ENCODE measurements around the gene DRAXIN.

Gene DRAXIN

GRCh38 chr1:11654939-11655808, 36.3 kb upstream of the DRAXIN start:
- DNase-seq (ENCODE audit: insufficient read length, low spot score), result peak; percentile 57
- FAIRE-seq, result peak; percentile 5
- no peak for TF ChIP-seq PAX5 (IDR thresholded peaks at IDR 0.05; ENCODE audit: insufficient read depth, low read length, severe bottlenecking)
- no peak for TF ChIP-seq TAF1 (IDR thresholded peaks at IDR 0.05; ENCODE audit: low read depth, low read length)
- no peak for TF ChIP-seq POU2F2 (IDR thresholded peaks at IDR 0.05; ENCODE audit: low read depth, low read length)
- no peak for TF ChIP-seq POLR2AphosphoS5 (IDR thresholded peaks at IDR 0.05; ENCODE audit: low read depth, low read length)
- TF ChIP-seq SPI1 (IDR thresholded peaks at IDR 0.05; ENCODE audit: low read depth, low read length), result no peak
- no peak for TF ChIP-seq POLR2A (IDR thresholded peaks at IDR 0.05; ENCODE audit: low read depth, low read length)

GRCh38 chr1:11657654-11658053, 33.9 kb upstream of the DRAXIN start:
- TF ChIP-seq POU2F2 (IDR thresholded peaks at IDR 0.05; ENCODE audit: low read depth, low read length) (no peak), TAF1 (IDR thresholded peaks at IDR 0.05; ENCODE audit: low read depth, low read length) (no peak), SPI1 (IDR thresholded peaks at IDR 0.05; ENCODE audit: low read depth, low read length) (no peak), POLR2AphosphoS5 (IDR thresholded peaks at IDR 0.05; ENCODE audit: low read depth, low read length) (no peak), PAX5 (IDR thresholded peaks at IDR 0.05; ENCODE audit: insufficient read depth, low read length, severe bottlenecking) (no peak), POLR2A (IDR thresholded peaks at IDR 0.05; ENCODE audit: low read depth, low read length) (no peak)
- no peak for DNase-seq (ENCODE audit: insufficient read length, low spot score)
- no peak for FAIRE-seq

- no peak for DNase-seq (ENCODE audit: insufficient read length, low spot score)
- FAIRE-seq, result no peak
- no peak for TF ChIP-seq SPI1 (IDR thresholded peaks at IDR 0.05; ENCODE audit: low read depth, low read length)
- TF ChIP-seq POLR2AphosphoS5 (IDR thresholded peaks at IDR 0.05; ENCODE audit: low read depth, low read length), result no peak
- TF ChIP-seq POLR2A (IDR thresholded peaks at IDR 0.05; ENCODE audit: low read depth, low read length), result no peak
- TF ChIP-seq PAX5 (IDR thresholded peaks at IDR 0.05; ENCODE audit: insufficient read depth, low read length, severe bottlenecking), result no peak
- no peak for TF ChIP-seq POU2F2 (IDR thresholded peaks at IDR 0.05; ENCODE audit: low read depth, low read length)
- TF ChIP-seq TAF1 (IDR thresholded peaks at IDR 0.05; ENCODE audit: low read depth, low read length), result no peak
Observed at GRCh38 chr1:11658542-11658941, 33.0 kb upstream of the DRAXIN start.

- TF ChIP-seq SPI1 (IDR thresholded peaks at IDR 0.05; ENCODE audit: low read depth, low read length) (no peak), TAF1 (IDR thresholded peaks at IDR 0.05; ENCODE audit: low read depth, low read length) (no peak), PAX5 (IDR thresholded peaks at IDR 0.05; ENCODE audit: insufficient read depth, low read length, severe bottlenecking) (no peak), POLR2A (IDR thresholded peaks at IDR 0.05; ENCODE audit: low read depth, low read length) (no peak), POU2F2 (IDR thresholded peaks at IDR 0.05; ENCODE audit: low read depth, low read length) (no peak), POLR2AphosphoS5 (IDR thresholded peaks at IDR 0.05; ENCODE audit: low read depth, low read length) (no peak)
- no peak for FAIRE-seq
Observed at GRCh38 chr1:11659748-11660147, 31.8 kb upstream of the DRAXIN start.

GRCh38 chr1:11661103-11661502, 30.4 kb upstream of the DRAXIN start:
- FAIRE-seq (no peak), DNase-seq (ENCODE audit: insufficient read length, low spot score) (no peak)
- no peak for TF ChIP-seq POU2F2 (IDR thresholded peaks at IDR 0.05; ENCODE audit: low read depth, low read length)
- no peak for TF ChIP-seq PAX5 (IDR thresholded peaks at IDR 0.05; ENCODE audit: insufficient read depth, low read length, severe bottlenecking)
- no peak for TF ChIP-seq SPI1 (IDR thresholded peaks at IDR 0.05; ENCODE audit: low read depth, low read length)
- TF ChIP-seq TAF1 (IDR thresholded peaks at IDR 0.05; ENCODE audit: low read depth, low read length), result no peak
- no peak for TF ChIP-seq POLR2AphosphoS5 (IDR thresholded peaks at IDR 0.05; ENCODE audit: low read depth, low read length)
- no peak for TF ChIP-seq POLR2A (IDR thresholded peaks at IDR 0.05; ENCODE audit: low read depth, low read length)

More at GRCh38 chr1:11659748-11660147, 31.8 kb upstream of the DRAXIN start:
- no peak for DNase-seq (ENCODE audit: insufficient read length, low spot score)

GRCh38 chr1:11664336-11665065, 27.0 kb upstream of the DRAXIN start:
- FAIRE-seq (peak; percentile 73), DNase-seq (ENCODE audit: insufficient read length, low spot score) (peak; percentile 69)
- TF ChIP-seq PAX5 (IDR thresholded peaks at IDR 0.05; ENCODE audit: insufficient read depth, low read length, severe bottlenecking) (no peak), POLR2AphosphoS5 (IDR thresholded peaks at IDR 0.05; ENCODE audit: low read depth, low read length) (no peak), TAF1 (IDR thresholded peaks at IDR 0.05; ENCODE audit: low read depth, low read length) (no peak), SPI1 (IDR thresholded peaks at IDR 0.05; ENCODE audit: low read depth, low read length) (no peak), POLR2A (IDR thresholded peaks at IDR 0.05; ENCODE audit: low read depth, low read length) (no peak), POU2F2 (IDR thresholded peaks at IDR 0.05; ENCODE audit: low read depth, low read length) (no peak)

- TF ChIP-seq TAF1 (IDR thresholded peaks at IDR 0.05; ENCODE audit: low read depth, low read length) (no peak), SPI1 (IDR thresholded peaks at IDR 0.05; ENCODE audit: low read depth, low read length) (no peak), POLR2AphosphoS5 (IDR thresholded peaks at IDR 0.05; ENCODE audit: low read depth, low read length) (no peak), POU2F2 (IDR thresholded peaks at IDR 0.05; ENCODE audit: low read depth, low read length) (no peak), POLR2A (IDR thresholded peaks at IDR 0.05; ENCODE audit: low read depth, low read length) (no peak), PAX5 (IDR thresholded peaks at IDR 0.05; ENCODE audit: insufficient read depth, low read length, severe bottlenecking) (no peak)
- DNase-seq (ENCODE audit: insufficient read length, low spot score), result no peak
- no peak for FAIRE-seq
Observed at GRCh38 chr1:11668516-11668915, 23.0 kb upstream of the DRAXIN start.

GRCh38 chr1:11670747-11671146, 20.8 kb upstream of the DRAXIN start:
- FAIRE-seq (peak; percentile 47), DNase-seq (ENCODE audit: insufficient read length, low spot score) (no peak)
- TF ChIP-seq TAF1 (IDR thresholded peaks at IDR 0.05; ENCODE audit: low read depth, low read length) (no peak), POLR2A (IDR thresholded peaks at IDR 0.05; ENCODE audit: low read depth, low read length) (no peak), SPI1 (IDR thresholded peaks at IDR 0.05; ENCODE audit: low read depth, low read length) (peak; percentile 93), PAX5 (IDR thresholded peaks at IDR 0.05; ENCODE audit: insufficient read depth, low read length, severe bottlenecking) (no peak), POLR2AphosphoS5 (IDR thresholded peaks at IDR 0.05; ENCODE audit: low read depth, low read length) (no peak)

- FAIRE-seq, result no peak
- TF ChIP-seq POLR2AphosphoS5 (IDR thresholded peaks at IDR 0.05; ENCODE audit: low read depth, low read length) (no peak), POLR2A (IDR thresholded peaks at IDR 0.05; ENCODE audit: low read depth, low read length) (no peak), TAF1 (IDR thresholded peaks at IDR 0.05; ENCODE audit: low read depth, low read length) (no peak), PAX5 (IDR thresholded peaks at IDR 0.05; ENCODE audit: insufficient read depth, low read length, severe bottlenecking) (no peak), SPI1 (IDR thresholded peaks at IDR 0.05; ENCODE audit: low read depth, low read length) (no peak), POU2F2 (IDR thresholded peaks at IDR 0.05; ENCODE audit: low read depth, low read length) (no peak)
Observed at GRCh38 chr1:11671205-11671543, 20.3 kb upstream of the DRAXIN start.

More at GRCh38 chr1:11671205-11671543, 20.3 kb upstream of the DRAXIN start:
- DNase-seq (ENCODE audit: insufficient read length, low spot score), result no peak
